GM19240 (cell line): ENCODE measurements around the gene DDX50.
"Not testable (repeated sequence)": the region's sequence is repeated elsewhere in the genome, so short reads cannot be mapped to it uniquely, and the experiment has no call there.

Experiments
- DNase-seq: peaks from one replicate; pipeline ENCODE4 v3.0.0; 2011; ENCODE audit warnings: low spot score; ENCODE audit not compliant: insufficient read length

Gene DDX50, protein sequence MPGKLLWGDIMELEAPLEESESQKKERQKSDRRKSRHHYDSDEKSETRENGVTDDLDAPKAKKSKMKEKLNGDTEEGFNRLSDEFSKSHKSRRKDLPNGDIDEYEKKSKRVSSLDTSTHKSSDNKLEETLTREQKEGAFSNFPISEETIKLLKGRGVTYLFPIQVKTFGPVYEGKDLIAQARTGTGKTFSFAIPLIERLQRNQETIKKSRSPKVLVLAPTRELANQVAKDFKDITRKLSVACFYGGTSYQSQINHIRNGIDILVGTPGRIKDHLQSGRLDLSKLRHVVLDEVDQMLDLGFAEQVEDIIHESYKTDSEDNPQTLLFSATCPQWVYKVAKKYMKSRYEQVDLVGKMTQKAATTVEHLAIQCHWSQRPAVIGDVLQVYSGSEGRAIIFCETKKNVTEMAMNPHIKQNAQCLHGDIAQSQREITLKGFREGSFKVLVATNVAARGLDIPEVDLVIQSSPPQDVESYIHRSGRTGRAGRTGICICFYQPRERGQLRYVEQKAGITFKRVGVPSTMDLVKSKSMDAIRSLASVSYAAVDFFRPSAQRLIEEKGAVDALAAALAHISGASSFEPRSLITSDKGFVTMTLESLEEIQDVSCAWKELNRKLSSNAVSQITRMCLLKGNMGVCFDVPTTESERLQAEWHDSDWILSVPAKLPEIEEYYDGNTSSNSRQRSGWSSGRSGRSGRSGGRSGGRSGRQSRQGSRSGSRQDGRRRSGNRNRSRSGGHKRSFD

DNA sequence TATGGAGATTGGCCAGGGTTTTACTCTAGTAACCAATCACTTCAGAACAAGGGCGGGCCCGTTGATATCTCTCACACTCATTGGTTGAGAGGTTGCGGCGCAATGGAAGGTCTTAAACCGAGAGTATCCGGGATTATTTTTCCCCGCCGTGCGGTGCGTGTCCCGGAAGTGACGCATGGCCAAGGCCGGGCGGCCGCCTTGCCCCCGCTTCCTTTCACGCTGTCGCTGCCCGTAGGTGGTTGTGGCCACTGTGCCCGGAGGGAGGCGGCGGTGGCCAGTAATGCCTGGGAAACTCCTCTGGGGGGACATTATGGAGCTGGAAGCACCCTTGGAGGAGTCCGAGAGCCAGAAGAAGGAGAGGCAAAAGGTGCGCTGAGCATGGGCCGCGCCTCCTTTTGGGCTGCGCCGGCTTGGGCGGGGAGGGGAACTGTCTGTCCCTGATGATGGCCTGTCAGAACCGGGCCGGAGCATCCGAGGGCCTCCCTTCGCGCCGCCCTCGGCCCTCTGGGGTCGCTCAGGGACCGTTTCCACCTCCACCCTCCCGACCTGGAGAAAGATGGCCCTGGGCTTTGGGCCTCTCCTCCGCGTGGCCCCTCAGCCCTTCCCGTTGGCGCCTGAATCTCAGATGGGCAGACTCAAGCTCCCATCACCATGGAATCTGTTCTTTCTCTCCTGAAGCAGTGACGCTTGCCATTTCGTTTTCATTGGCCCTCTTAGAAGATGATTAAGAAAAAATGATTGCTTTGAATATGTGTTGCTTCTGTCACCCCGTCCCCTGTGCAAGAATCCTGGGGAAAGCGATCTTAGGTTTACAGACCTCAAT, at the start of gene DDX50:
DDX50 (plus strand) TSS at position 211 of the 823 bp plus-strand sequence; CDS start at position 281, 70 bp downstream.
- peak; percentile 48 for DNase-seq

DNA sequence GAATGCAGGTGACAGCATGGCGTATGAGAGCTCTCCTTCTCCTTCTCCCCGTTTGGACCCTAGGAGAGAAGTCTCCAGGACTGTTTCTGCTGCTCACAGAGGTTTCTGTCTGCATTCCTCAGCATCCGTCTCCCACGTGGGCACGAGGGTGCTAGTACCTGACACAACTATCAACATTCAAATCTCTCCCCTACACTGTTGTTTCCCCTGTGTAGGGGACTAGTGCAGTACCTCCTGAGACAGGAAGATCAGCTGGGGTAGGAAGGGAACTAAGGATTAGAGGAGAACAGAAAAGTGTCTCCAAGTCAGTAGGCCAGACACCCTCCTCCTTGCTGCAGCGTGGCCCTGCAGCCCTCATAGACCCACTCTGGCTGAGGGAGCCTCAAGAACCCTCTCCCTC, 44.8 kb upstream of the DDX50 start:
- DNase-seq, result no peak

DNA sequence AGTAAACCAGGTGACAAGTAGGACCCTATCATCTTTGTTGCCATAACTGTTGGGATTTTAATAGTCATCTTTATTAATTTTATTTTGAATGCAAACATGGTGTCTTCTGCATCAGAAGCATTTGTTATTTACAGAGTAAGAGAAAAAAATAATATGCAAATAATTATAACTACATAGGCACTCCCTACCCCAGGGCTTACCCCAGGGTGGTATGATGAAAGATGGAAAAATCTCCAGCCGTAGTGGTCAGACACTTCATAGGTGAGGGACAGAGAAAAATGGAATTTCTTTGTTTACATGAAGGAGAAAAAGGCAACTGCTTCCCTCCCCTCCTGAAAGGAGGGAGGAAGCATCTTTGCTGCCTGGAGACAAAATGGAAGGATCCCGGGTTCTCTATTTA, 44.1 kb upstream of the DDX50 start:
- DNase-seq, result no peak

DNA sequence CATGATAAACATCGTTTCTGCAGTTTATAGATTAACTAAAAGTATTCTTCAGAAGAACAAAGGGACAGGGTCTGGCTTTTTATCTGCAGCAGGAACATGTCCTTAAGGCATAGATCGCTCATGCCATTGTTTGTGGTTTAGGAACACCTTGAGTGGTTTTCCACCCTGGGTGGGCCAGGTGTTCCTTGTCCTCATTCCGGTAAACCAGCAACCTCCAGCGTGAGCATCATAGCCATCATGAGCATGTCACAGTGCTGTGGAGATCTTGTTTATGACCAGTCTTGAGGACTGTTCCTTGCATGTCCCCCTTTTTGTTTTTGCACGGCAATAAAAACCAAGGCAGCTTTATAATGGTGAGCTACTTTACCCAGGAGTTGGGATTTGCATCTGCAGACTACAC, 39.9 kb upstream of the DDX50 start:
- no peak for DNase-seq

DNA sequence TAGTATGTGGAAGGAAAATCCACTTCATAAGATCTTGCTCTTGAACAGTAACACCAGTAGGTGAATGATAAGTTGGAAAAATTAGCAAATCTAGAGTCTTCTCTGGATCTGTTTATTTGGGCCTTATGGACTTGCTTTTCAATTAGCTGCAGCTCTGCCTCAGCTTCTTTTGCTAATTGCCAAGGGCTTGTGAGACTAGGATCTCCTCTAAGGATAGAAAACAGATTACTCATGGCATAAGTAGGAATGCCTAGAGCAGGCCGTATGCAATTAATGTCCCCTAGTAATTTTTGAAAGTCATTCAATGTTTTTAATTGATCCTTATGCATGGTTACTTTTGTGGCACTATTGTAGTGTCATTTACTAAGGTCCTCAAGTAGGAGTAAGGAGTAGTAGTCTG, 36.5 kb upstream of the DDX50 start:
- no peak for DNase-seq

DNA sequence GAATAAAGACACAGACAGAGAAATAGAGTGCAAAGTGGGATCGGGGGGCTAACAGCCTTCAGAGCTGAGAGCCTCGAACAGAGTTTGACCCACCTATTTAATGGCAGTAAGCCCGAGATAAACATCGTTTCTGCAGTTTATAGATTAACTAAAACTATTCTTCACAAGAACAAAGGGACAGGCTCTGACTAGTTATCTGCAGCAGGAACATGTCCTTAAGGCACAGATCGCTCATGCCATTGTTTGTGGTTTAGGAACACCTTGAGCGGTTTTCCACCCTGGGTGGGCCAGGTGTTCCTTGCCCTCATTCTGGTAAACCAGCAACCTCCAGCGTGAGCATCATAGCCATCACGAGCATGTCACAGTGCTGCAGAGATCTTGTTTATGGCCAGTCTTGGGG, 32.9 kb upstream of the DDX50 start:
- DNase-seq, result not testable (repeated sequence)

DNA sequence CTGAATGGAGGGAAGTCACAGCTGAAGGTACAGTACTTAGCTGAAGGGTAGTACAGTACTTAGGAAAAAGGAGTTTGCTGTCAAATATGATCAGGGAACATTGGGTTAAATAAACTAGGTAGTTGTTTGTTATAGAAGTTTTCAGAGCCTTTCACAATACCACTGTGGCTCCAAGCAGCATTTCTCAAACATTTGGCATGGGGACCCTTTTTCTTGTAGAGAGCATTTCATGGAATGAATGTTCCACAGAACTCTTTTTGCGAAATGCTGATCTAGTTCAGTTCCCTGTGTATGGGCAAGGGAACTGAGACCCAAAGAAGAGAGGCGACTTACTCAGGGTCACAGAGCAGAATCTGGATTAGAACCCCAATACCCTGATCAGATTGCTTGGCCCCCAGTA, 31.5 kb upstream of the DDX50 start:
- DNase-seq, result no peak

DNA sequence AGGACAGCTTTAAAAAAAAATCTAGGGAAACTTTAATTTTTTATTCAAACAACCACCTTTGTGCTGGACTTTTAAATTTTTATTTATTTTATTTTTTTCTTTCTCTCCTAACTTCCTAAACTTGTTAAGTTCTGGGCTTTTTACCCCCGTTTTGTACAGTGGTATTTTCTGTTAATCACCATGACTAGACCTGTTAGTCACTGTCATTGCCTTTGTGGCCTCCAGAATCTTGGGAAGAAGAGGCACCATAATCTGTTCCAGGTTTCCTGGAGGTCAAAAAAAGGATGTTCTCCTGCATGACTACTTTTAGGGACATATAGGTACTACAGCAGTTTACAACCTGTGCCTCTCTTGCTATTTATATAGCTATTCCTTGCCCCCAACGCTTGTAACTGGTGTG, 31.1 kb upstream of the DDX50 start:
- no peak for DNase-seq

DNA sequence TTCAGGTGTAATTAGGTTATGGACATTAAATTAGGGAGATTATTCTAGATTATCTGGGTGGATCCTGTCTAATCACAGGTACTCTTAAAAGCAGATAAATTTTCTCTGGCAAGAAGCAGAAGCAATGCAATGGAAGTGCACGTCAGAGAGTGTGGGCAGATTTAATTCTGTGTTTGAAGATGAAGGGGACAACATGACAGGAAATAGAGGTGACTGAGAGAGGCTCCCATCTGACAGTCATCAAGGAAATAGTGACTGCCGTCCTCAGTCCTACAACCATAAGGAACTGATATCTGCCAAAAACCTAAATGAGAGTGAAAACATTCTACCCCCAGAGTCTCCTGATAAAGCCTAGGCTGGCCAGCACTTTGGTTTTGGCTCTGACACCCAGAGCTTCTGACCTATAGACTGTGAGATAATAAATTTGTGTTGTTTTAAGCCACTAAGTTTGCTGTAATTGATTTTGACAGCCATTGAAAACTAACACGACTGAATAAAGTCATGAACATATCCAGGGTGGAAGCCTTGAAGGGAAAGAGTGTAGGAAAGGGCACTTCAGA, 30.5 kb upstream of the DDX50 start:
- DNase-seq, result no peak

DNA sequence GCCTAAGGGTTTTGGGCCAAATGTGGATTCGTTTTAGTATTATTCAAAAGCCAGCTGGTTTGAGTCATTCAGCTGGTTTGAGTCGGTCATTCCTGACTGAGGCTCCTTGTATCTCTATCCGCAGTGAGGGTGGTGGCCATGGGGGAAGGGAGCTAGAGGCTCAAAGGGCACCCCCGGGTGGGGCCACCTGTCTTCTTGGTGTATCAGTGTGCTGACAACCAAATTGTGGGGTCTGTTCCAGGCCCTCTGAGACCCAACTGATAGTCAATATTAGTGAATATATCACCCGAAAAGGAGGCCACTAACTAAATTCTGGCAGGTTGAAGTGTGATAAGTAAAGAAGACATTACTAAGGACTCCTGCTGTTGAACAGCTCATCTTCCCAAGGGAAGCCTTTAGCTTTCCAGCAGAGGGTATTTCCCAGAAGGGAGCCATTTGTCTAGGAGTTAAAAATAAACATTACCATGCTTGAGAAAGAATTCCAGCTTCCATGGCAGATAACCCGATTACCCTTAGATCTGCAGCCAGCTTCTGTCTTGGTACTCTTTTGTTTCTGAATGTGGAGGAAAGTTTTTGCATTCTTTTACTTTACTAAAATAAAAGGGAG, 29.9 kb upstream of the DDX50 start:
- no peak for DNase-seq

DNA sequence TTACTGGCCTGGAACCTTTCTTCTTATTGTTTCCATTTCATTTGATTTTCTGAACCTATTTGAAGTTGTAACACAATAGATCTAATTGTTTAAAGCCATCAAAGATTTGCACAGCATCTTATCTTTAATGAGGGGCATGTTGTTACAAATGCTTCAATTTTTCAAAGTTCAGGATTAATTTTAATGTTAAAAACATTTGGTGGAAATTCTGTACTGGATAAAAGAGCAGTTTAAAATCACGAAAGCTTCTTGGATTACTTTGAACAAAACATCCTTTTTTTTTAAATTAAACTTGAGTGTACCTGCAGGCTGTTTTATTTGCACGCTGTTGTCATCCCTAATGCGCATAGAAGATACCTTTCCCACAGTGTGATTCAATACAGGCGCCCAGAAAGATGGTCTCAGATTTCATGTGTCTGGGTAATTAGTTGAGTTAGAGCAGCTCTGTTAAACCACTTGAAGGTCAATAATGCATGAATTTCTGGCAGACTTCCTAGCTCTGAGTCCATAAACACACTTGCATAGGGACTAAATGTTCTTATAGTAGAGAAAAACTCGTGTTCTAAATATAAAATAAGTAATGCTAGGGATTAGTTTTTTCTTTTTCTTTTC, 29.3 kb upstream of the DDX50 start:
- no peak for DNase-seq

DNA sequence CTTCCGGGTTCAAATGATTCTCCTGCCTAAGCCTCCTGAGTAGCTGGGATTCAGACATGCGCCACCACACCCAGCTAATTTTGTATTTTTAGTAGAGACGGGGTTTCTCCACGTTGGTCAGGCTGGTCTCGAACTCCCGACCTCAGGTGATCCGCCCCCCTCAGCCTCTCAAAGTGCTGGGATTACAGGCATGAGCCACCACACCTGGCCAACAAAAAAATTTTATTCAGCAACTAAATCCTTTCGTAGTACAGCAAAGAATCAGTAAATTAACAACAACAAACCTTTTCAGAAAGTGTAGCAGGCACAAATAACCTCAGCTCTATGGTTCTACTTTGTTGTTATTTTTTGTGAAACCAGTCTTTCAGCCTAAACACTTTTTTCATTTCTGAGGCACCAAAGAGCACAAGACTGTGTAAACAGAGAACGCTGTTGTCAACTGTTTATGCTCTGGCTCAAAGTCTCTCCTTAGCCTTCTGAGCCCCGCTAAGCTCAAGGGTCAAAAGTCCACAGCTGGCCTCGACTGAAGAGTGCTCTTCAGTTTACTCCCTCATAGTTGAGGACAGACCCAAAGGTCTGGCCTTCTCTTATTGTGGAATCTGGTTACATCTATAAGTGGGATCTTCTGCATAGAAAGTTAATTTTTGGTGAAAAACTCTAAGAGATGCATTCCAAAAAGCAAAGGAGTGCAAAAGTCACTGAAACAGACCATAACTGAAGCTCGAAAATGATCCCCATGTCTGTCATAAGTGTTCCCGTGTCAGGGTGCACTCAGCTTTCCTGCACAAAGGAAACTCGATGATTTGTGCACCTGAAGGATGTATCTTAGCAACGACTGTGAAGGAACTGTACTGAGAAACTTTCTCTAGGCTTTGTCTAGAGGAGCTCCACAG, 24.6 kb upstream of the DDX50 start:
- no peak for DNase-seq

DNA sequence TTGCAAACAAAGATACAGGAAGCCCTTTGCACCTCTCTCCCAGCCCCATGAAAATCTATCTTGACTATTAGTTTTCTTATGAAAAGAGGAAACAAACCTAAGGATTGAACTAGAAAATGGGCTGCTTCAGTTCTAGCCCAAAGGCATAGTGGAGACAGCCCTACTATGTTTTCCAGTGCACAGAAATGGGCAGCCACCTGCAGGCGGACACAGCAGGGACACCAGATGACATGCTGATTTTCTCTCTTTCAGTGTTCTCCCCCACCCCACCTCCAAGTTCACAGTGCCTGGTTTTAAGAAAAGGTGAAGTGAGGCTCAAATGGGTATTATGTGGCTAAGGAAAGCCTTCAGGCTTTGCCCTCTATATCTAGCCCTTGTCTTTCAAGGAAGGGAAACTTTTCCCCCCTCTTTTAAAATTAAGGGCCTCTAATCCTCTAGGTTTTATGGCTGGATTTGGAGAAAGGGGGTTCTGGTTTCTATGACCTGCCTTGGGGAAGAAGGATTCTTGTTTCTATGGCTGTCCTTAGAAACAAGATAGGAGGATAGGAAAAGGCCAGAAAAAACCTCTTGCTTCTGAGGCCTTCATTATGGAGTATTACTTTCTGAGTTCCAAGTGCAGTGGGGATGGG, 23.5 kb upstream of the DDX50 start:
- DNase-seq, result no peak

DNA sequence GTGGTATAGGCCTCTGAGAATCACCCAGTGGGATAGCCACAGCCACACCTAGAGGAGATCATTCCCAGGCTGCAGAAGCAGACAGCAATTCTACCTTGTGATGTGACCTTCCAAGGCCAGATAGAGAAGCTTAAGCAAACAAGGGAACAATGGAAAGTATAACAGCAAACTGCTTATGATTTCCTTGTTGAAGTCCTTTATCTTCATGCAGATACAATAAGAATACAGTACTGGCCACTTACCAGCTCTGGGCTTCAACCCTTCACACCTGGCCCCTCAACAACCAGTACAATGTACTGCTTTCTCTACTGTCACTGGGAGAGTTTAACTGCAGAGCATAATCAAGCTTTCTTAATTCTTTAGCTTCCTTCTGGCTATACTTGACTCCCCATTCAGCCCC, 22.6 kb upstream of the DDX50 start:
- DNase-seq, result no peak

DNA sequence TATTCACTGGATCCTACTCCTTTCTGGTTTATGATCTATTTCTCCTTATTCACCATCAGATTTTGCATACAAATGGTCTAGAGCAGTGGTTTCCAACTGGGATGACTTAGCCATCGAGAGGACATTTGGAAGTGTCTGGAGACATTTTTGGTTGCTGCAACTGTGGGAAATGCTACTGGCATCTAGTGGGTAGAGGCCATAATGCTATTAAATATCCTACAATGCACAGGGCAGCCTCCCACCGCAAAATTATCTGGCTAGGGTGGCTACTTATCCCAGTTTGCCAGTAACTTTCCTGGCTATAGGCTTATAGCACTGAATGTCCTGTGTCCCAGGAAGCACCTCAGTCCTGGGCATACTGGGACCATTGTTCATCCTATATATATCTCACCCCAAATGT, 21.5 kb upstream of the DDX50 start:
- no peak for DNase-seq

DNA sequence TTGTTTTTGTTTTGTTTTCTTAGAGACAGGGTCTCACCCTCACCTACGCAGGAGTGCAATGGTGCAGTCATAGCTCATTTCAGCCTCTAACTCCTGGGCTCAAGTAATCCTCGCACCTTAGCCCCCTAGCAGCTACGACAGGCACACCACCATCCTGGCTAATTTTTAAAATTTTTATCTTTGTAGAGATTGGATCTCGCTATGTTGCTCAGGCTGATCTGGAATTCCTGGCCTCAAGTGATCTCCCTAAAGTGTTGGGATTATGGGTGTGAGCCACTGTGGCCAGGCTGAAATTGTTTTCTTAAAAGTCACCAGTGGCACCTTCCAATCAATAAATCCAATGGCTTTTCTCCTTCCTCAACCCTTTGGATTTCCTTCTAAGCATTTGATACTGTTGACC, 20.9 kb upstream of the DDX50 start:
- DNase-seq, result no peak

DNA sequence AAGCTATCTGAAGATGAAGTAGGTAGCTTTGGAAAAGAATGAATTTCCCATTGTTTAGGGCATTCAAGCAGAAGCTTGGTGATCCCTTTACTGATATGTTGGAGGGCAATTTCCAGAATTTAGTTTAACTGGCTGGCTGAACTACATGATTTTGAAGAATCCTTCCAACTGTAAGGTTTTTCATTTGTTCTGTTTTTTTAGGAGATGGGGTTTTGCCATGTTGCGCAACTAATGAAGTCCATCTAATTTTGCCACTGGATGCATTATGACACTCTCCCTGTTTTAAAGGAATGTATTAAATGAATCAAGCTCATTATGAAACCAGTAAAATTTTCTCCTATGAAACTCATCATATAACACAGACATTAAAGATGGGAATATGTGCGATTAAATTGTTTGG, 6.1 kb upstream of the DDX50 start:
- no peak for DNase-seq

DNA sequence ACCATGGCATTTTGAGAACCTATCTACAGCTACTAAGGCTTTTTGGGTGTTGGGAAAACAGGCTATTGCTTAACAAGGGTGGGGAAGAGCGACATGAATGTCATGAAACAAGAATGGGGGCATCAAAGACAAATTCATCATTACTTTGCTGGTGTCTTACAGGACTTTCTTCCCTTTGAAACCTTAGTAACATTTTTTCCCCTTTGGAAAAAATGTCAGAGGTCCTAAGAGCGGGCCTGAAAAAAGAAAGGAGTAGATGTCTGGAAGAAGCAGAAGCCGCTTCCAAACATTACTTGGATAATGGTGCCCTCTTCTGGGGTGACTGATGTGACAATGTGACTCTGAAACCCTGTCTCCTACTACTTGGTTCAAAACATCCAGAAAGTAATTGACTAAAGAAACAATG, 3.8 kb upstream of the DDX50 start:
- no peak for DNase-seq

DNA sequence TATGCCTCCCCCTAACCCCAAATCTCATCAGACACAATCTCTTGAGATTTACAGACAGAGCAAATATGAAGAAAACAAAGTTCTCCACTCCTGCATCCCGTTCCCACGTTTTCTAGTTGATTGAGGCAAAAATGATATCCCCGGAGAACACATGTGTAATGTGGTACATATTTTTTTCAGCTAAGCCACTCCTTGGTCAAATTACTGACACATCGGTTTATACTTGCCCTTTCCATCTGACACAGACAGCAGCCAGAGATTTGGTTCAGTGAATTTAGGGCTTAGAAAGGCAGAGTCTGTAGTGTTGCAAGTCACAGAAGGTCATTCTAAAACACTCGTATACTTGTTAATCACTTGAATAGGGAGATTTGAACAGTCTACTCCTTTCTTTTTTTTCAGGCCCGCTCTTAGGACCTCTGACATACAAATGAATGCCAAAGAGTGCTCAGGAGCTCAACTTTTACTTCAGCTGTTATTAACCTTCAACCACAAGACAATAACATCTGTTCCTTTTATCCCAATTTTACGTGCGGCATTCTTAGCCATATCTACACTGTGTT, 1.8 kb upstream of the DDX50 start:
- no peak for DNase-seq
